Kidney epithelial cell (primary cell): ENCODE measurements around the gene SPAG9. TPM values are rescaled to one million over a fixed set of nuclear protein-coding genes. Genes with fewer than 3 reads are reported as not detected.
A peak's percentile ranks its signal among the peaks of the same experiment; 100 is the strongest.

Source experiments
- DNase-seq: peaks from one replicate; pipeline ENCODE4 v3.0.0-alpha.2; 2010; ENCODE audit warnings: low read depth
- H3K27me3 ChIP-seq: 2 replicates; pipeline ENCODE4 v1.6.0; 2011; ENCODE audit warnings: low read length; ENCODE audit not compliant: control insufficient read depth, insufficient read depth
- H3K36me3 ChIP-seq: 2 replicates; pipeline ENCODE4 v1.5.1; 2011; ENCODE audit warnings: low read length; ENCODE audit not compliant: control insufficient read depth, insufficient read depth
- H3K4me3 ChIP-seq: 2 replicates; pipeline ENCODE4 v1.5.1; 2011; ENCODE audit warnings: low read depth, mild to moderate bottlenecking, control low read depth, low read length
- total RNA-seq: library from RNA; depleted of rRNA; stranded (reverse); fragments of >200 nt; gene quantifications from 2 replicates; pipeline ENCODE4 v1.2.3, GENCODE V29; 2015
- TF ChIP-seq, protein P1 (sequence below): IDR thresholded peaks from 2 replicates; pipeline ENCODE4 v1.5.1; 2011; ENCODE audit warnings: mild to moderate bottlenecking, moderate library complexity, low read length, control low read depth, inconsistent platforms; ENCODE audit not compliant: insufficient read depth, poor library complexity, severe bottlenecking

SPAG9 gene
- total RNA-seq, 1 donor from 2014 or later: 85.5 TPM

GRCh38 chr17:50922107-50922506 lies 198.6 kb downstream of the SPAG9 start:
- no peak for DNase-seq
- no peaks in the 10 kb centered on the region for H3K27me3 ChIP-seq
- H3K4me3 ChIP-seq: no peak overlapping the region
- TF ChIP-seq, protein P1, sequence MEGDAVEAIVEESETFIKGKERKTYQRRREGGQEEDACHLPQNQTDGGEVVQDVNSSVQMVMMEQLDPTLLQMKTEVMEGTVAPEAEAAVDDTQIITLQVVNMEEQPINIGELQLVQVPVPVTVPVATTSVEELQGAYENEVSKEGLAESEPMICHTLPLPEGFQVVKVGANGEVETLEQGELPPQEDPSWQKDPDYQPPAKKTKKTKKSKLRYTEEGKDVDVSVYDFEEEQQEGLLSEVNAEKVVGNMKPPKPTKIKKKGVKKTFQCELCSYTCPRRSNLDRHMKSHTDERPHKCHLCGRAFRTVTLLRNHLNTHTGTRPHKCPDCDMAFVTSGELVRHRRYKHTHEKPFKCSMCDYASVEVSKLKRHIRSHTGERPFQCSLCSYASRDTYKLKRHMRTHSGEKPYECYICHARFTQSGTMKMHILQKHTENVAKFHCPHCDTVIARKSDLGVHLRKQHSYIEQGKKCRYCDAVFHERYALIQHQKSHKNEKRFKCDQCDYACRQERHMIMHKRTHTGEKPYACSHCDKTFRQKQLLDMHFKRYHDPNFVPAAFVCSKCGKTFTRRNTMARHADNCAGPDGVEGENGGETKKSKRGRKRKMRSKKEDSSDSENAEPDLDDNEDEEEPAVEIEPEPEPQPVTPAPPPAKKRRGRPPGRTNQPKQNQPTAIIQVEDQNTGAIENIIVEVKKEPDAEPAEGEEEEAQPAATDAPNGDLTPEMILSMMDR: no peak
- H3K36me3 ChIP-seq: no peaks in the 10 kb centered on the region

DNA sequence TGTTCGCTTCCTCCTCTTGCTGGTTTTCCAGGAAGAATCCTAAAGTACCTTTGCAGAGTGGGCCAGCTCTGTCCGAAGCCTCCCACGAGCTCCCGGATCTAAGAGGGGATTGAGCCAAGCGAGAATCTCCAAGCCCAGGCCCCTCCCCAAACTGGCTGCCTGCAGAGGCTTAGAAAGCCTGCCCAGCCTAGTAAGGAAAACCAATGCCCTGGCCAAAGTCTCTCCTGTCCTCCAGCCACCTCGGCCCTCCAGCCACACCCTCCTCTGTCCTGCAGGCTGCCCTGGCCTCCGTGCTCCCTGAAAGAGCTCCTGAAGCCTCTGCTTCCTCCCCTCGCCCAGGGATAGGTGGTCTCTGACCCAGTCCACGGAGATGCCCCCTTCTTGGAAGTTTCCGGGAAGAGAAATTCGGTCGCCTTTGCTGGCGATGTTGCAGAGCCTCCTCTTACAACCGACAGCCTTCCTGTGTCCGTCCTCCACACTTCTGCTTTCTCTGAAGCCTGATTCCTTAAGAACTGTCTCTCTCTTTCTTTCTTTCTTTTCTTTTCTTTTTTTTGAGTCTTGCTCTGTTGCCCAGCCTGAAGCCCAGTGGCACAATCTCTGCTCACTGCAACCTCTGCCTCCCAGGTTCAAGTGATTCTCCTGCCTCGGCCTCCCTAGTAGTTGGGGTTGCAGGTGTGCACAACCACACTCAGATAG lies 199.6 kb downstream of the SPAG9 start:
- no peaks in the 10 kb centered on the region for H3K27me3 ChIP-seq
- H3K36me3 ChIP-seq: no peaks in the 10 kb centered on the region
- H3K4me3 ChIP-seq: no peak overlapping the region
- no peak for DNase-seq
- TF ChIP-seq, protein P1: no peak

DNA sequence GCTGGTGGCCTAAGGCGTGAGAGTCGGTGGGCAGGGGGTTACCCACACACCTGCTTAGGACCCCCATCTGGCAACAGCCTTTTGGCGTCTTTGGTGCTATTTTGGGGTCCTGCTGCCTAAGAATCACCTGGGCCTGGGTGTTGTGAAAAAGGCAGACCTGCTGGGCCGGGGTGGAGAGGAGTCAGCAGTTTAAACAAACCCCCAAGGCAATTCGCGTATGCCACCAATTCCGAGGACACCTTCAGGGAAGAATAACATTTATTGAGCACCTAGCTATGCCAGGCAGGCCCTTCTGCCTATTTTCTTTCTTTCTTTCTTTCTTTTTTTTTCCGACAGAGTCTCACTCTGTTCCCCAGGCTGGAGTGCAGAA lies 200.6 kb downstream of the SPAG9 start:
- Histone ChIP-seq H3K36me3 (no peaks in the 10 kb centered on the region), H3K4me3 (no peak overlapping the region), H3K27me3 (no peaks in the 10 kb centered on the region)
- DNase-seq: no peak
- TF ChIP-seq, protein P1: no peak

- H3K4me3 ChIP-seq: no peak overlapping the region
These were observed 201.2 kb downstream of the SPAG9 start for GRCh38 chr17:50919321-50920040.

DNA sequence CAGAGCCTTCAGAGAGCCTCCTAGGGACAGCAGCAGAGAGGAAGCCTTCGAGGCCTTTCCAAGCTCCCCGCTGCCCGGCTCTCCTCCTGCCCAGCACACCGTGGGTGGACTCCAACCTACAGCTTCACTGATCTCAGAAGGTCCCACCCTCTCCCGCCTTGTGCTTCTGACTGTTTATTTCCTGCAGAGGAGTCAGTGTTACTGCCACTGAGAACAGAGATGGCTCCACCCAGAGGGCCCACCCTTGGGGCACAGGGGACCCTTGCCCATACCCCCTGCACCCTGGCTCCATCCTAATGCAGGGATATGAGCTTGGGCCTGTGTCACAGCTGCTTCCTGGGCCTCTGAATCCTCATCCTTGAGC lies 201.8 kb downstream of the SPAG9 start:
- Histone ChIP-seq H3K4me3 (no peak overlapping the region), H3K27me3 (no peaks in the 10 kb centered on the region), H3K36me3 (no peaks in the 10 kb centered on the region)
- TF ChIP-seq, protein P1: no peak
- no peak for DNase-seq

More at GRCh38 chr17:50919321-50920040, 201.2 kb downstream of the SPAG9 start:
- peak; percentile 81 for DNase-seq
- H3K36me3 ChIP-seq: no peaks in the 10 kb centered on the region
- H3K27me3 ChIP-seq: no peaks in the 10 kb centered on the region
- TF ChIP-seq, protein P1: no peak
